Measurements from ENCODE around the gene TRIM9.
"Not testable (repeated sequence)": the region's sequence is repeated elsewhere in the genome, so short reads cannot be mapped to it uniquely, and the experiment has no call there.

DNA sequence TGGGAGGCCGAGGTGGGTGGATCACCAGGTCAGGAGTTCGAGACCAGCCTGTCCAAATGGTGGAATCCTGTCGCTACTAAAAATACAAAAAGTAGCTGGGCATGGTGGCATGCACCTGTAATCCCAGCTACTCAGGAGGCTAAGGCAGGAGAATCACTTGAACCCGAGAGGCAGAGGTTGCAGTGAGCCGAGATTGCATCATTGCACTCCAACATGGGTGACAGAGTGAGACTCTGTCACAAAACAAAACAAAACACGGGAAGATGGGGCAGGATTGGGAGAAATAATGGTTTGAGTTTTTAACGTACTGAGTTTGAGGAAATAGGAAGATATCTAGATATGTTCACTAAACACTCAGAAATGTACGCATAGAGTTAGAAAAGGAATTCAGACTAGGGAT is 153.3 kb downstream of the TRIM9 start:
- TF ChIP-seq, protein P1, sequence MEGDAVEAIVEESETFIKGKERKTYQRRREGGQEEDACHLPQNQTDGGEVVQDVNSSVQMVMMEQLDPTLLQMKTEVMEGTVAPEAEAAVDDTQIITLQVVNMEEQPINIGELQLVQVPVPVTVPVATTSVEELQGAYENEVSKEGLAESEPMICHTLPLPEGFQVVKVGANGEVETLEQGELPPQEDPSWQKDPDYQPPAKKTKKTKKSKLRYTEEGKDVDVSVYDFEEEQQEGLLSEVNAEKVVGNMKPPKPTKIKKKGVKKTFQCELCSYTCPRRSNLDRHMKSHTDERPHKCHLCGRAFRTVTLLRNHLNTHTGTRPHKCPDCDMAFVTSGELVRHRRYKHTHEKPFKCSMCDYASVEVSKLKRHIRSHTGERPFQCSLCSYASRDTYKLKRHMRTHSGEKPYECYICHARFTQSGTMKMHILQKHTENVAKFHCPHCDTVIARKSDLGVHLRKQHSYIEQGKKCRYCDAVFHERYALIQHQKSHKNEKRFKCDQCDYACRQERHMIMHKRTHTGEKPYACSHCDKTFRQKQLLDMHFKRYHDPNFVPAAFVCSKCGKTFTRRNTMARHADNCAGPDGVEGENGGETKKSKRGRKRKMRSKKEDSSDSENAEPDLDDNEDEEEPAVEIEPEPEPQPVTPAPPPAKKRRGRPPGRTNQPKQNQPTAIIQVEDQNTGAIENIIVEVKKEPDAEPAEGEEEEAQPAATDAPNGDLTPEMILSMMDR (IDR thresholded peaks at IDR 0.05 in 2 of 3, conservative IDR thresholded peaks at IDR 0.05 in 1 of 3; ENCODE audit: insufficient read depth in 2 of 3, low read depth in 1 of 3, low read length in 3 of 3) = not testable (repeated sequence)
- not testable (repeated sequence) for TF ChIP-seq TAF9B (IDR thresholded peaks at IDR 0.05; ENCODE audit: partially characterized antibody); RFX5 (IDR thresholded peaks at IDR 0.05; ENCODE audit: low read depth, low read length); RBM34 (IDR thresholded peaks at IDR 0.05; ENCODE audit: borderline replicate concordance, insufficient read depth, low read length); POLR2A (conservative IDR thresholded peaks at IDR 0.05); RAD21 (CRISPR knock-in tag; conservative IDR thresholded peaks at IDR 0.05 in 1 of 2, IDR thresholded peaks at IDR 0.05 in 1 of 2); HDGF (IDR thresholded peaks at IDR 0.05); NONO (IDR thresholded peaks at IDR 0.05; ENCODE audit: low read depth in 2 of 2, low read length in 1 of 2)
- TF ChIP-seq, protein P2, sequence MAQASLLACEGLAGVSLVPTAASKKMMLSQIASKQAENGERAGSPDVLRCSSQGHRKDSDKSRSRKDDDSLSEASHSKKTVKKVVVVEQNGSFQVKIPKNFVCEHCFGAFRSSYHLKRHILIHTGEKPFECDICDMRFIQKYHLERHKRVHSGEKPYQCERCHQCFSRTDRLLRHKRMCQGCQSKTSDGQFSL (CRISPR knock-in tag; IDR thresholded peaks at IDR 0.05) = not testable (repeated sequence)
- TF ChIP-seq, protein P2 (tag; IDR thresholded peaks at IDR 0.05) = not testable (repeated sequence)
- TF ChIP-seq, protein P3, sequence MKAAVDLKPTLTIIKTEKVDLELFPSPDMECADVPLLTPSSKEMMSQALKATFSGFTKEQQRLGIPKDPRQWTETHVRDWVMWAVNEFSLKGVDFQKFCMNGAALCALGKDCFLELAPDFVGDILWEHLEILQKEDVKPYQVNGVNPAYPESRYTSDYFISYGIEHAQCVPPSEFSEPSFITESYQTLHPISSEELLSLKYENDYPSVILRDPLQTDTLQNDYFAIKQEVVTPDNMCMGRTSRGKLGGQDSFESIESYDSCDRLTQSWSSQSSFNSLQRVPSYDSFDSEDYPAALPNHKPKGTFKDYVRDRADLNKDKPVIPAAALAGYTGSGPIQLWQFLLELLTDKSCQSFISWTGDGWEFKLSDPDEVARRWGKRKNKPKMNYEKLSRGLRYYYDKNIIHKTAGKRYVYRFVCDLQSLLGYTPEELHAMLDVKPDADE (conservative IDR thresholded peaks at IDR 0.05; ENCODE audit: control insufficient read depth, low read depth, low read length) = not testable (repeated sequence)
- TF ChIP-seq, protein P4, sequence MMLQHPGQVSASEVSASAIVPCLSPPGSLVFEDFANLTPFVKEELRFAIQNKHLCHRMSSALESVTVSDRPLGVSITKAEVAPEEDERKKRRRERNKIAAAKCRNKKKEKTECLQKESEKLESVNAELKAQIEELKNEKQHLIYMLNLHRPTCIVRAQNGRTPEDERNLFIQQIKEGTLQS (IDR thresholded peaks at IDR 0.05) = peak; percentile 52; the same call in 1 of the 2 replicates
- TF ChIP-seq, protein P4 (CRISPR knock-in tag; conservative IDR thresholded peaks at IDR 0.05) = not testable (repeated sequence)

Measured in K562 (cell line).